ENCODE data around the gene RPRM.

Gene RPRM

GRCh38 chr2:153478289-153479261 lies at the start of gene RPRM:
Gene RPRM (minus strand): TSS chr2:153478762. CDS start chr2:153478565, 197 bp downstream.
- TF ChIP-seq CTCF (IDR thresholded peaks at IDR 0.05), result peak; percentile 55

- TF ChIP-seq CTCF (IDR thresholded peaks at IDR 0.05), result peak; percentile 72
Measured at GRCh38 chr2:153519257-153519875, 40.8 kb upstream of the RPRM start.

GRCh38 chr2:153512331-153512730 lies 33.8 kb upstream of the RPRM start:
- no peak for TF ChIP-seq CTCF (IDR thresholded peaks at IDR 0.05)

- TF ChIP-seq CTCF (IDR thresholded peaks at IDR 0.05), result no peak
Measured at GRCh38 chr2:153510996-153511395, 32.4 kb upstream of the RPRM start.

GRCh38 chr2:153509133-153509532 lies 30.6 kb upstream of the RPRM start:
- TF ChIP-seq CTCF (IDR thresholded peaks at IDR 0.05), result no peak

GRCh38 chr2:153499439-153499838 lies 20.9 kb upstream of the RPRM start:
- no peak for TF ChIP-seq CTCF (IDR thresholded peaks at IDR 0.05)

- peak; percentile 61 for TF ChIP-seq CTCF (IDR thresholded peaks at IDR 0.05)
Measured at GRCh38 chr2:153497938-153498629, 19.5 kb upstream of the RPRM start.
